ENCODE results near the gene TIMM23B.
"Not testable (repeated sequence)": the region's sequence is repeated elsewhere in the genome, so short reads cannot be mapped to it uniquely, and the experiment has no call there.

The TIMM23B gene

GRCh38 chr10:49953122-49953521 lies 11.3 kb downstream of the TIMM23B start:
- DNase-seq (ENCODE audit: low read depth); in situ Hi-C loops (cut with HindIII; ENCODE audit: low sequenced_read_pairs); H3K4me3 ChIP-seq (ENCODE audit: low read depth, low read length): not testable (repeated sequence)

GRCh38 chr10:49970331-49970857 lies 28.5 kb downstream of the TIMM23B start:
- H3K4me3 ChIP-seq (ENCODE audit: low read depth, low read length); in situ Hi-C loops (cut with HindIII; ENCODE audit: low sequenced_read_pairs); DNase-seq (ENCODE audit: low read depth): not testable (repeated sequence)

- DNase-seq (ENCODE audit: low read depth); H3K4me3 ChIP-seq (ENCODE audit: low read depth, low read length); in situ Hi-C loops (cut with HindIII; ENCODE audit: low sequenced_read_pairs): not testable (repeated sequence)
These were observed 29.6 kb downstream of the TIMM23B start for GRCh38 chr10:49971466-49971865.

- H3K4me3 ChIP-seq (ENCODE audit: low read depth, low read length); in situ Hi-C loops (cut with HindIII; ENCODE audit: low sequenced_read_pairs): not testable (repeated sequence)
These were observed 30.2 kb downstream of the TIMM23B start for GRCh38 chr10:49972094-49972493.

GRCh38 chr10:49977756-49978155 lies 35.9 kb downstream of the TIMM23B start:
- DNase-seq (ENCODE audit: low read depth); in situ Hi-C loops (cut with HindIII; ENCODE audit: low sequenced_read_pairs); H3K4me3 ChIP-seq (ENCODE audit: low read depth, low read length): not testable (repeated sequence)

More at GRCh38 chr10:49972094-49972493, 30.2 kb downstream of the TIMM23B start:
- not testable (repeated sequence) for DNase-seq (ENCODE audit: low read depth)

DNA sequence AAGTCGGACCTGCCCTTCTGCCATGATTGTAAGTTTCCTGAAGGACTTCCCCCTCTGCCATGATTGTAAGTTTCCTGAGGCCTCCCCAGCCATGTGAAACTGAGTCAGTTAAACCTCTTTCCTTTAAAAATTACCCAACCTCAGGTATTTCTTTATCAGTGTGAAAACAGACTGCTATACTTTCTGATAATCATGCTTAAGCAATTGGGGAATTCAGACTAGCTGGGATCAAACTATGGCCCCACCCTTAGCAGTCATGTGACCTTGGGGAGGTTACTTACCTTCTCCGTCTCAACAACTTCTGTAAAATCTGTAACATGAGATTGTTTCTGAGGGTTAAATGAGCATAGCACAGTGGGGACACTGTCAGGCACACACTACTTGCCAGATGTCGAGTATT lies 45.4 kb downstream of the TIMM23B start:
- in situ Hi-C loops (cut with HindIII; ENCODE audit: low sequenced_read_pairs); DNase-seq (ENCODE audit: low read depth); H3K4me3 ChIP-seq (ENCODE audit: low read depth, low read length): not testable (repeated sequence)

GRCh38 chr10:49988376-49988775 lies 46.5 kb downstream of the TIMM23B start, which contains the start of gene AGAP6:
TSS of gene AGAP6 (plus strand) at chr10:49988406. CDS start at chr10:49988716, 310 bp downstream.
- H3K4me3 ChIP-seq (ENCODE audit: low read depth, low read length); DNase-seq (ENCODE audit: low read depth); in situ Hi-C loops (cut with HindIII; ENCODE audit: low sequenced_read_pairs): not testable (repeated sequence)

DNA sequence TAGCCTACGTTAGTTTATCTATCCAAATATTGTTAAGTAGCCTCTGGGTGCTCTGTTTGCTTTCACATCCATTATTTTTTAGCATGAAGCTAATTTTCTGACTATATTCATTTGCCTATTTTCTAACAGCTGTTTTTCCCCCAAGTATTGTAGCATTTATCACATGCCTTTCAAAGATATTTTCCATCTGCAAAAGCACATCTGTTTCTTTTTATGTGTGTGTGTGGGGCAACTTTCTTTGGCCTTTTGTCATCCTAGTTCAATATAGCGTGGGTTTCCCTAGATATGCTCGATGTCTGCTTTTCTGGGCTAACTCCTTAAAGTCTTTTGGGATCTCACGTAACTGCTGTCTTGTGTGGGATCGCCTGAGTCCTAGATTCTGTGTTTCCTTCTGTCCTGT lies 53.5 kb downstream of the TIMM23B start:
- in situ Hi-C loops (cut with HindIII; ENCODE audit: low sequenced_read_pairs); H3K4me3 ChIP-seq (ENCODE audit: low read depth, low read length); DNase-seq (ENCODE audit: low read depth): not testable (repeated sequence)

DNA sequence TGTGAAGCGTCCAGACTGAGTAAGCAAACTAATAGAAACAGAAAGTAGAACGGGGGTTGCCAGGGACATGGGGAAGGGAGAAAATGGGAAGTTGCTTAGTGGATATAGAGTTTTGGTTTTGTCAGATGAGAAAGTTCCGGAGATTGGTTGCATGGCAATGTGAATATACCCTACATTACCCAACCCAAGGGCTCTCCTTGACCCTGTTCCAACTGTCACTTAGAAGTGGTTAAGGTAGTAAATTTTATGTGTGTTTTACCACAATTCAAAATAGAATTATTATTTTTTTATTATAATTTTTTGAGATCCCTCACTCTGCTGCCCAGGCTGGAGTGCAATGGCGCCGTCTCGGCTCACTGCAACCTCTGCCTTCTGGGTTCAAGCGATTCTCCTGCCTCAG lies 72.2 kb downstream of the TIMM23B start:
- H3K4me3 ChIP-seq (ENCODE audit: low read depth, low read length); DNase-seq (ENCODE audit: low read depth); in situ Hi-C loops (cut with HindIII; ENCODE audit: low sequenced_read_pairs): not testable (repeated sequence)

GRCh38 chr10:50015596-50016220 lies 73.9 kb downstream of the TIMM23B start:
- DNase-seq (ENCODE audit: low read depth); H3K4me3 ChIP-seq (ENCODE audit: low read depth, low read length); in situ Hi-C loops (cut with HindIII; ENCODE audit: low sequenced_read_pairs): not testable (repeated sequence)

DNA sequence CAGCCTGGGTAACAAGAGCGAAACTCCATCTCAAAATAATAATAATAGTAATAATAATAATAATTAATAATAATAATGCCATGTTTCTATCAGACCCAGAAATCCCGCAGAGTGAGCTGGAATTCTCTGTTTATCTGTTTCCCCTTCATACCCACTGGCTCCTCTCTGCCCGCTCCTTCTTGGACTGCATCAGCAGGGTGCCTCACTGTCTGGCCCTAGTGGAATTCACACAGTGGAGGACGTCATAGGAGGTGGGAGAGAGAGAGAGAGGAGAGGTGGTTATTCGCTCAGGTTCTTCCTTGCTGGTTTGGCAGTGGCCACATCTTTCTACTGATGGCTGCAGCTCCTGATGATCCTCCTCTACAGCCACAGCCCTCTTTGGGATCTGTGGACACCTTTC lies 75.1 kb downstream of the TIMM23B start:
- in situ Hi-C loops (cut with HindIII; ENCODE audit: low sequenced_read_pairs); DNase-seq (ENCODE audit: low read depth): not testable (repeated sequence)

DNA sequence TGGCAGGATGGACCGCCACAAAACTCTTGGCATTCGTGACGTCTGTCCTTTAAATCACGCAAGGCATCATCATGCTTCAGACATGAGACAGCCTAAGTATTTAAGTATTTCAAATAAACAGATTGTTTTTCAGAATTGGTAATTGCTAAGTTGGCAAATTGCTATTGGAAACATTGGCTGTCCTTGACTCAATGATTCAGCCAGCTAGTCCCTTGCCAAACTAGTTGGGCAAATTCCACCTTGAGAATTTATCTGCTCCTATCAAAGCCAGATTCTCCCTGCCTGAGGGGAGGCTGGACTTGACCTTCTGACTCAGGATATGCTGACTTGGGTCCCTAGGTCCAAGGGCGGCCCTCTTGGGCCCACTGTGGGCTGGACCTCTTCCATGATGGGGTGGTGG lies 75.8 kb downstream of the TIMM23B start:
- DNase-seq (ENCODE audit: low read depth); H3K4me3 ChIP-seq (ENCODE audit: low read depth, low read length); in situ Hi-C loops (cut with HindIII; ENCODE audit: low sequenced_read_pairs): not testable (repeated sequence)

More for the DNA sequence above, 75.1 kb downstream of the TIMM23B start:
- H3K4me3 ChIP-seq (ENCODE audit: low read depth, low read length) = not testable (repeated sequence)

GRCh38 chr10:50019279-50019678 lies 77.4 kb downstream of the TIMM23B start:
- H3K4me3 ChIP-seq (ENCODE audit: low read depth, low read length); in situ Hi-C loops (cut with HindIII; ENCODE audit: low sequenced_read_pairs); DNase-seq (ENCODE audit: low read depth): not testable (repeated sequence)

DNA sequence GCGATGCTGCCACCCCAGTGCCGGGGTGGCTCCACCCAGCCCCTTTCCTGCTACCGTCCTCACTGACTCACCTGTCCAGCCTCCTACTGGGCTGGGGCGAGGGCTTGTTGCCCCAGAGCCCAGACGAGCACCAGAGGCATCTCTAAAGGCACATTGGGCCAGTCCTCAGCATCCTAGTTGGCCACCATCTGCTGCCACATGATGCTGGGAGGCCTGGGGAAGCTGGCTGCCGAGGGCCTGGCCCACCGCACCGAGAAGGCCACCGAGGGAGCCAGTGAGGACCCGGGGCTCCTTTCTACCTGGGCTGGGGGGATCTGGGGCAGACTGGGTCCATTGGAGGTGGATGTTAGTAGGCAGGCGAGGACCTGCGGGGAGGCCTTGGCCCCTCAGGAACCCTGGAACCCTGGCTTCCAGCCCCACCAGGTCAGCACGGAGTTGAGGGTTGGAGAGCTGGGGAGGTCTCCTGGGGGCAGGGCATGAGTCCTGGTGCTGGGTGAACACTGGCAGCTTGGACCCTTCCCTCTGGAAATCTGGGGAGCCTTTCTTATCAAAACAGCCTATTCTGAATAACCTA lies 78.7 kb downstream of the TIMM23B start:
- DNase-seq (ENCODE audit: low read depth); H3K4me3 ChIP-seq (ENCODE audit: low read depth, low read length); in situ Hi-C loops (cut with HindIII; ENCODE audit: low sequenced_read_pairs): not testable (repeated sequence)
